Effector memory CD4-positive, alpha-beta T cell (primary cell): Measurements from ENCODE around the gene TUB.

Experiments used
- DNase-seq, 3 donors: peaks; one replicate each; pipeline ENCODE4 v3.0.0-alpha.2; 2020
- H3K27ac ChIP-seq: 2 replicates; pipeline ENCODE4 v1.7.0; 2013; ENCODE audit warnings: mild to moderate bottlenecking, low read length, moderate library complexity; ENCODE audit not compliant: insufficient read depth, poor library complexity, severe bottlenecking
- H3K27me3 ChIP-seq: replicated peaks from 2 replicates; pipeline ENCODE4 v1.7.0; 2013; ENCODE audit warnings: mild to moderate bottlenecking, low read length; ENCODE audit not compliant: insufficient read depth, control insufficient read depth, poor library complexity, severe bottlenecking
- H3K36me3 ChIP-seq: 2 replicates; pipeline ENCODE4 v1.7.0; 2013; ENCODE audit warnings: mild to moderate bottlenecking, low read length, moderate library complexity; ENCODE audit not compliant: control insufficient read depth, insufficient read depth
- H3K4me1 ChIP-seq: 2 replicates; pipeline ENCODE4 v1.7.0; 2013; ENCODE audit warnings: low read length, mild to moderate bottlenecking; ENCODE audit not compliant: control insufficient read depth, insufficient read depth, poor library complexity, severe bottlenecking
- H3K4me3 ChIP-seq: 2 replicates; pipeline ENCODE4 v1.7.0; 2013; ENCODE audit warnings: low read length, low read depth, mild to moderate bottlenecking; ENCODE audit not compliant: insufficient read depth, poor library complexity, severe bottlenecking
- H3K9me3 ChIP-seq: 2 replicates; pipeline ENCODE4 v1.7.0; 2013; ENCODE audit warnings: mild to moderate bottlenecking, low read length, moderate library complexity; ENCODE audit not compliant: control insufficient read depth

Gene TUB

GRCh38 chr11:8036002-8036802 is 44.8 kb upstream of the TUB start:
- peaks cover 7% of the 10 kb centered on the region for H3K4me1 ChIP-seq
- DNase-seq: no peak
- no peaks in the 10 kb centered on the region for H3K9me3 ChIP-seq
- peaks cover 3% of the 10 kb centered on the region for H3K27me3 ChIP-seq
- no peak overlapping the region for H3K27ac ChIP-seq
- no peaks in the 10 kb centered on the region for H3K36me3 ChIP-seq
- no peak overlapping the region for H3K4me3 ChIP-seq

GRCh38 chr11:8036986-8037385 is 44.0 kb upstream of the TUB start:
- Histone ChIP-seq H3K27me3 (peaks cover 3% of the 10 kb centered on the region), H3K36me3 (no peaks in the 10 kb centered on the region), H3K4me1 (peaks cover 7% of the 10 kb centered on the region), H3K4me3 (no peak overlapping the region), H3K27ac (no peak overlapping the region), H3K9me3 (no peaks in the 10 kb centered on the region)
- DNase-seq: no peak

- no peak overlapping the region for H3K27ac ChIP-seq
- no peaks in the 10 kb centered on the region for H3K27me3 ChIP-seq
- no peaks in the 10 kb centered on the region for H3K9me3 ChIP-seq
- peaks cover under 1% of the 10 kb centered on the region for H3K4me1 ChIP-seq
- no peak for DNase-seq
- H3K4me3 ChIP-seq: no peak overlapping the region
- no peaks in the 10 kb centered on the region for H3K36me3 ChIP-seq
Measured at GRCh38 chr11:8038393-8038792, 42.6 kb upstream of the TUB start.

- H3K36me3 ChIP-seq: no peaks in the 10 kb centered on the region
- H3K4me1 ChIP-seq: no peaks in the 10 kb centered on the region
- no peaks in the 10 kb centered on the region for H3K9me3 ChIP-seq
- no peak for DNase-seq
- no peak overlapping the region for H3K4me3 ChIP-seq
- no peaks in the 10 kb centered on the region for H3K27me3 ChIP-seq
- H3K27ac ChIP-seq: no peak overlapping the region
Measured at GRCh38 chr11:8038811-8039529, 42.0 kb upstream of the TUB start.

GRCh38 chr11:8039530-8040260 is 41.3 kb upstream of the TUB start:
- DNase-seq: no peak
- H3K9me3 ChIP-seq: no peaks in the 10 kb centered on the region
- no peaks in the 10 kb centered on the region for H3K4me1 ChIP-seq
- H3K27ac ChIP-seq: no peak overlapping the region
- H3K4me3 ChIP-seq: no peak overlapping the region
- no peaks in the 10 kb centered on the region for H3K27me3 ChIP-seq
- H3K36me3 ChIP-seq: no peaks in the 10 kb centered on the region

- Histone ChIP-seq H3K4me1 (no peaks in the 10 kb centered on the region), H3K27ac (no peak overlapping the region), H3K9me3 (no peaks in the 10 kb centered on the region), H3K4me3 (no peak overlapping the region), H3K27me3 (no peaks in the 10 kb centered on the region), H3K36me3 (no peaks in the 10 kb centered on the region)
- no peak for DNase-seq
Measured at GRCh38 chr11:8040261-8040920, 40.6 kb upstream of the TUB start.

- H3K27me3 ChIP-seq: no peaks in the 10 kb centered on the region
- no peak for DNase-seq
- no peaks in the 10 kb centered on the region for H3K36me3 ChIP-seq
- no peak overlapping the region for H3K4me3 ChIP-seq
- H3K9me3 ChIP-seq: no peaks in the 10 kb centered on the region
- H3K4me1 ChIP-seq: no peaks in the 10 kb centered on the region
- no peak overlapping the region for H3K27ac ChIP-seq
Measured at GRCh38 chr11:8040921-8041285, 40.1 kb upstream of the TUB start.

GRCh38 chr11:8041576-8041975 is 39.4 kb upstream of the TUB start:
- no peaks in the 10 kb centered on the region for H3K4me1 ChIP-seq
- no peak for DNase-seq
- no peak overlapping the region for H3K27ac ChIP-seq
- H3K4me3 ChIP-seq: no peak overlapping the region
- H3K36me3 ChIP-seq: no peaks in the 10 kb centered on the region
- H3K9me3 ChIP-seq: no peaks in the 10 kb centered on the region
- H3K27me3 ChIP-seq: no peaks in the 10 kb centered on the region

GRCh38 chr11:8043756-8044155 is 37.3 kb upstream of the TUB start:
- Histone ChIP-seq H3K9me3 (no peaks in the 10 kb centered on the region), H3K4me1 (no peaks in the 10 kb centered on the region), H3K27me3 (no peaks in the 10 kb centered on the region), H3K27ac (no peak overlapping the region), H3K4me3 (no peak overlapping the region), H3K36me3 (no peaks in the 10 kb centered on the region)
- no peak for DNase-seq
